Heart left ventricle (tissue), 16 donors: ENCODE results near the gene KIAA2012. TPM values are rescaled to one million over a fixed set of nuclear protein-coding genes. Genes with fewer than 3 reads are reported as not detected.
A peak's percentile ranks its signal among the peaks of the same experiment; 100 is the strongest.

ENCODE experiments used
- ATAC-seq, 4 donors: fragments of 200-7000 bp; cut with Tn5 transposase; one replicate each; pipeline ENCODE4 v1.9.1; 2020 to 2022; ENCODE audit warnings: moderate library complexity in 4 of 4, mild to moderate bottlenecking in 3 of 4, moderate number of reproducible peaks in 1 of 4
- DNase-seq, 5 donors: peaks; one replicate each; pipeline ENCODE4 v3.0.0-alpha.2; 2020
- H3K27ac ChIP-seq, 12 donors: fragments of 200-600 bp; sonication (generic) in 4 of 12; one replicate each; pipeline versions ENCODE4 v1.5.0 to v1.8.0; 2016 to 2022; ENCODE audit warnings: mild to moderate bottlenecking in 2 of 12
- H3K27me3 ChIP-seq, 9 donors: fragments of 200-600 bp; sonication (generic) in 2 of 9; one replicate each; pipeline versions ENCODE4 v1.5.1 to v1.8.0; 2016 to 2022; ENCODE audit warnings: mild to moderate bottlenecking in 3 of 9
- H3K36me3 ChIP-seq, 9 donors: fragments of 200-600 bp; sonication (generic) in 2 of 9; one replicate each; pipeline versions ENCODE4 v1.5.0 to v1.8.0; 2018 to 2022; ENCODE audit warnings: mild to moderate bottlenecking in 2 of 9
- H3K4me1 ChIP-seq, 12 donors: fragments of 200-600 bp; sonication (generic) in 4 of 12; one replicate each; pipeline versions ENCODE4 v1.5.0 to v1.8.0; 2016 to 2022; ENCODE audit warnings: mild to moderate bottlenecking in 3 of 12
- H3K4me3 ChIP-seq, 12 donors: fragments of 200-600 bp; sonication (generic) in 4 of 12; one replicate each; pipeline versions ENCODE4 v1.5.0 to v1.8.0; 2017 to 2022; ENCODE audit warnings: mild to moderate bottlenecking in 9 of 12, moderate library complexity in 4 of 12
- H3K9me3 ChIP-seq, 12 donors: fragments of 200-600 bp; sonication (generic) in 4 of 12; one replicate each; pipeline versions ENCODE4 v1.5.0 to v1.8.0; 2016 to 2022; ENCODE audit warnings: mild to moderate bottlenecking in 1 of 12
- POLR2A ChIP-seq, 2 donors: fragments of 450-650 bp; IDR thresholded peaks; one replicate each; pipeline ENCODE4 v1.6.1; 2017; ENCODE audit warnings: antibody characterized with exemption in 2 of 2, mild to moderate bottlenecking in 2 of 2, moderate library complexity in 2 of 2
- WGBS, 4 donors: extraction: QIAGEN DNeasy Blood & Tissue Kit in 2 of 4; methylation state at CpG; one replicate each; pipeline versions ENCODE4 v1.1.5 to v1.1.7; 2013 to 2018; 5-methylcytosine and 5-hydroxymethylcytosine counted together
- intact Hi-C, 10 donors: fragments of 100-400 bp; cut with DNase I; formaldehyde crosslinking; loops; one replicate each; pipeline versions ENCODE4 v1.11.1 to v1.14.2; 2022
- polyA plus RNA-seq, 2 donors: library from polyadenylated mRNA; stranded (reverse); fragments of 200-250 nt; gene quantifications; one replicate each; pipeline ENCODE4 v1.2.3, GENCODE V29; 2013
- total RNA-seq, 9 donors: library from RNA; depleted of rRNA in 2 of 9; stranded (reverse); fragments of >200 nt in 2 of 9; fragmentation: NEBNext Ultra II Directional in 3 of 9; extraction: Animal tissue kit (Norgen Biotek cat#: 25700) in 3 of 9; gene quantifications; one replicate each; pipeline versions ENCODE4 v1.1.0 to v1.2.4, GENCODE V29; 2016 to 2023
- TF ChIP-seq, protein P1 (sequence below), 12 donors: fragments of 200-600 bp; sonication (generic) in 4 of 12; IDR thresholded peaks; one replicate each; pipeline versions ENCODE4 v1.5.0 to v1.8.0; 2018 to 2022; ENCODE audit warnings: antibody characterized with exemption in 12 of 12, mild to moderate bottlenecking in 5 of 12
- donor health status: ischemic (EF 13 %, LVEDD 7.1; RV severe dilation, severe dysfunction).
- donor health status: healthy with polysubstance abuse.
- donor health status: DM: no; HTN: yes; CAD: no.
- donor health status: DM: no; HTN: no; CAD: no.
- donor health status: ischemic (EF 25% LVEDD 6.9; RV normal size, moderate dysfunction).
- donor health status: ischemic (EF 25% LVEDD 5.7; RV mildly dilated, moderate dysfunction).
- donor health status: healthy.
- donor health status: DM: yes; HTN: yes; CAD: no.
- donor health status: ischemic (EF 35%, LVEDD 5.7; RV mildly dilated, moderate dysfunction).
- donor health status: nonischemic (EF 11% LVEDD 7.7; RV severe dilation, severe dysfunction).
- donor health status: DM: yes; HTN: yes; CAD: no.
- donor health status: PGD.
- donor health status: ischemic (EF 29% LVEDD 5.4; RV normal size, mild dysfunction).
- donor health status: nonischemic (EF 23%, LVEDD 6.1; RV moderate dilation, normal function).

Gene KIAA2012
- total and polyA plus RNA-seq, 11 donors = 0.08 TPM; not detected in 10

DNA sequence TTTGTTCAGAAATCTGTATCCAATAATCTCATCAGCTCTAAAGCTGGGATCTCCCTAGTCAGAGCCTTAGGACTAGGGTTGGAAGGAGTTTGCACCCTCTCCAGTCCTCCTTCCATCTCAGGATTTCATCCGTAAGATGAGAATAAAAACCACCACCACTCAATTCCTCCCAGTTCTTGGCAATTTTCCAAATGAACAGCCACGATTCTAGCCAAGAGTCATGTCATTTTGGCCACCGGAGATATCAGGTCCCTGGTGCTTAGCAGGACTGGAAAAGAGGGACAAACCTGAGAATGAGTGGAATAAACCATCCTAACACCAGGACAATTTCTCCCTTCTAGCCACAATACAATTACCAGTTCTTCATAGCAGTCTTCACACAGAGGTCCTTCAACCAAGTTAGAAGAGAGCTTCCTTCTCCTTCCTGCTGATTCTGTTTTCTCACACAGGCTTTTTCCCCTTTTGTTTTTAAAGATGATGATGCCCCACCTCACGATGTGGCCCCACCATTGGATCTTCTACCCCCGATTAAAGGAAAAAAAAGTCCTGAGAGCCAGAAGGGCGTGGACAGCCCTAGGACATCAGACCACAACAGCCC is 36.2 kb downstream of the KIAA2012 start:
- peaks cover 0 to 7% (median 0%) of the 10 kb centered on the region in 9 donors for H3K27me3 ChIP-seq

DNA sequence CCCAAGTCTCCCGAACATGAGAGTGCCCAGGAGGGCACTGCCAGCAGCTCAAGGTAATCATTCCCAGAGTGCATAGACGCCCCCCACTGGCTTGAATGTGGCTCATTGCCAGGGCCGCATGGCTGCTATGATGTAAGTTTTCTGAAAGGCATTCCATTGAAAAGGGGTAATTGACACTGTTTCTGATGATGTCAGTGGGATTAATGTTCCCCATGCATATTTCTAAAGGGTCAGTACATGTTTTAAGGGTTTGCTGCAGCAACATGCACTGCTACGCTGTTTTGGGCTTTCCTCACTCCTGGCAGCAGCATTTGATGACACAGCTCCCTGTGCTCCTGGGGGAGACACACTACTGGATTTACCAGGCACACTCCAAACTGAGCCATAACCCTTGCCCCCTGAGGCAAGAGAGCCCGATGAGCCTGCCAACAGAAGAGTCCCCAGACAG is 36.7 kb downstream of the KIAA2012 start:
- no peak overlapping the region for H3K27ac ChIP-seq
- peak in 3 of 4 donors; percentile 41 to 65 (median 55) for ATAC-seq
- H3K4me3 ChIP-seq = no peak overlapping the region
- H3K9me3 ChIP-seq = no peaks in the 10 kb centered on the region
- peaks cover 0 to 7% (median 0%) of the 10 kb centered on the region in 9 donors for H3K27me3 ChIP-seq
- intact Hi-C loops = no loop called here
- peak in 3 of 5 donors; percentile 11 to 40 (median 32) for DNase-seq
- peaks cover 0 to 11% (median 0%) of the 10 kb centered on the region in 12 donors for H3K4me1 ChIP-seq
- H3K36me3 ChIP-seq = no peaks in the 10 kb centered on the region
- 49 to 62% (median 58%) methylated on average over 5 of the region's 5 CpGs for WGBS, 4 donors
- TF ChIP-seq, protein P1, sequence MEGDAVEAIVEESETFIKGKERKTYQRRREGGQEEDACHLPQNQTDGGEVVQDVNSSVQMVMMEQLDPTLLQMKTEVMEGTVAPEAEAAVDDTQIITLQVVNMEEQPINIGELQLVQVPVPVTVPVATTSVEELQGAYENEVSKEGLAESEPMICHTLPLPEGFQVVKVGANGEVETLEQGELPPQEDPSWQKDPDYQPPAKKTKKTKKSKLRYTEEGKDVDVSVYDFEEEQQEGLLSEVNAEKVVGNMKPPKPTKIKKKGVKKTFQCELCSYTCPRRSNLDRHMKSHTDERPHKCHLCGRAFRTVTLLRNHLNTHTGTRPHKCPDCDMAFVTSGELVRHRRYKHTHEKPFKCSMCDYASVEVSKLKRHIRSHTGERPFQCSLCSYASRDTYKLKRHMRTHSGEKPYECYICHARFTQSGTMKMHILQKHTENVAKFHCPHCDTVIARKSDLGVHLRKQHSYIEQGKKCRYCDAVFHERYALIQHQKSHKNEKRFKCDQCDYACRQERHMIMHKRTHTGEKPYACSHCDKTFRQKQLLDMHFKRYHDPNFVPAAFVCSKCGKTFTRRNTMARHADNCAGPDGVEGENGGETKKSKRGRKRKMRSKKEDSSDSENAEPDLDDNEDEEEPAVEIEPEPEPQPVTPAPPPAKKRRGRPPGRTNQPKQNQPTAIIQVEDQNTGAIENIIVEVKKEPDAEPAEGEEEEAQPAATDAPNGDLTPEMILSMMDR (IDR thresholded peaks at IDR 0.05) = no peak
- no peak for TF ChIP-seq POLR2A (IDR thresholded peaks at IDR 0.05)

More for the DNA sequence above, 36.2 kb downstream of the KIAA2012 start:
- 43 to 57% (median 49%) methylated on average over 6 of the region's 6 CpGs for WGBS, 4 donors
- DNase-seq (no peak), ATAC-seq (no peak)
- H3K27ac ChIP-seq = no peak overlapping the region
- no peaks in the 10 kb centered on the region for H3K36me3 ChIP-seq
- H3K4me1 ChIP-seq = peaks cover 0 to 11% (median 0%) of the 10 kb centered on the region in 12 donors
- TF ChIP-seq, protein P1 (IDR thresholded peaks at IDR 0.05) = no peak
- no peak for TF ChIP-seq POLR2A (IDR thresholded peaks at IDR 0.05)
- H3K4me3 ChIP-seq = no peak overlapping the region
- intact Hi-C loops = no loop called here
- no peaks in the 10 kb centered on the region for H3K9me3 ChIP-seq

DNA sequence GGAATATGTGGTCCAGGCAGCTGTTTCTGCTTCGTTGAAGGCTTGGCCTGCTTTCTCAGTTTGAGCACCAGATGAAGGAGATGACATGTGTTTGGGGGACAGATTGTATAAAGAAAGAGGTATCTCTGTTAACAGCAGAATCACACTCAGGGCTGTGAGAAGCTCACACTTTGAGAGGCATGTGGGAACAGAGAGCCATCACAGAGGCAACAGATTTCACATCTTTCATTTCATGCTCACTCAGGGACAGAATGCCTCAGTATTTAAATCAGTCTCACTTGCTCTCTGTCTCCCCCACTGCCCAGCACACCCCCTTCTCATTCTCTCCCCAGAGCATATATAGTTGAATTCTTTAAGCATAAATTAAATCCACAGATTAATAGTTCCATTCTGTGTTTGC is 37.4 kb downstream of the KIAA2012 start:
- H3K4me3 ChIP-seq = no peak overlapping the region
- H3K27me3 ChIP-seq = peaks cover 0 to 9% (median 0%) of the 10 kb centered on the region in 9 donors
- DNase-seq (no peak), ATAC-seq (no peak)
- WGBS, 4 donors = 36 to 45% (median 37%) methylated on average over 1 of the region's 1 CpG
- H3K27ac ChIP-seq = no peak overlapping the region
- TF ChIP-seq, protein P1 (IDR thresholded peaks at IDR 0.05) = no peak
- TF ChIP-seq POLR2A (IDR thresholded peaks at IDR 0.05) = no peak
- no peaks in the 10 kb centered on the region for H3K36me3 ChIP-seq
- H3K9me3 ChIP-seq = no peaks in the 10 kb centered on the region
- H3K4me1 ChIP-seq = peaks cover 0 to 11% (median 0%) of the 10 kb centered on the region in 12 donors
- intact Hi-C loops = no loop called here

DNA sequence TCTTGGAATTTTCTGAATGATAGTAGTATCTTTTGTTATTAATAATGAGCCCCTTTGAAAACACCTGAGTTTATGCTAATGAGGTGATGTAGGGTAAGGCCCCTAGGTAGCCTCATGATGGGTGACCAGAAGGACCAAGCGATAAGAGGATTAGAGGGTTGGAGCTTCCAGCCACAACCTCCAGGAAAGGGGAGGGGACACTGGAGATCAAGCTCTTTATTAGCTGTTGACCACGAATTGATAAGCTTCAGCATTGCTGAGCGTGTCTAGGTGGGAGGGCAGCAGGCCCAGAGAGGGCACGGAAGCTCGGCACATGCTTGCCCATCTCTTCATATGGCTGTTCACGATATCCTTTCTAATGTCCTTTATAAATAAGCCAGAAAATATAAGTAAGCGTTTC is 39.0 kb downstream of the KIAA2012 start:
- peaks cover 0 to 2% (median 0%) of the 10 kb centered on the region in 12 donors for H3K9me3 ChIP-seq
- no peak overlapping the region for H3K27ac ChIP-seq
- H3K36me3 ChIP-seq = no peaks in the 10 kb centered on the region
- ATAC-seq = no peak
- DNase-seq = no peak
- H3K4me1 ChIP-seq = peaks cover 0 to 11% (median 0%) of the 10 kb centered on the region in 12 donors
- WGBS, 4 donors = 82 to 88% (median 86%) methylated on average over 7 of the region's 7 CpGs
- intact Hi-C loops = no loop called here
- H3K4me3 ChIP-seq = no peak overlapping the region
- TF ChIP-seq POLR2A (IDR thresholded peaks at IDR 0.05) = no peak
- TF ChIP-seq, protein P1 (IDR thresholded peaks at IDR 0.05) = no peak
- peaks cover 0 to 19% (median 0%) of the 10 kb centered on the region in 9 donors for H3K27me3 ChIP-seq
